ENCODE data around the gene MAP3K14.
A peak's percentile ranks its signal among the peaks of the same experiment; 100 is the strongest.

The MAP3K14 gene

GRCh38 chr17:45235416-45236281 lies 81.2 kb downstream of the MAP3K14 start:
- DNase-seq (ENCODE audit: low spot score), result peak; percentile 49

- DNase-seq (ENCODE audit: low spot score), result no peak
Observed at GRCh38 chr17:45234641-45235415, 82.0 kb downstream of the MAP3K14 start.

- no peak for DNase-seq (ENCODE audit: low spot score)
Observed at GRCh38 chr17:45233423-45233924, 83.3 kb downstream of the MAP3K14 start.

- DNase-seq (ENCODE audit: low spot score), result no peak
Observed at GRCh38 chr17:45232514-45233422, 84.1 kb downstream of the MAP3K14 start.

GRCh38 chr17:45231481-45232116 lies 85.2 kb downstream of the MAP3K14 start:
- no peak for DNase-seq (ENCODE audit: low spot score)

GRCh38 chr17:45230787-45231480 lies 85.9 kb downstream of the MAP3K14 start:
- DNase-seq (ENCODE audit: low spot score), result no peak

- no peak for DNase-seq (ENCODE audit: low spot score)
Observed at GRCh38 chr17:45230410-45230786, 86.4 kb downstream of the MAP3K14 start.

GRCh38 chr17:45229681-45230409 lies 87.0 kb downstream of the MAP3K14 start:
- no peak for DNase-seq (ENCODE audit: low spot score)

GRCh38 chr17:45228763-45229539 lies 87.9 kb downstream of the MAP3K14 start:
- peak; percentile 68 for DNase-seq (ENCODE audit: low spot score)

- no peak for DNase-seq (ENCODE audit: low spot score)
Observed at GRCh38 chr17:45227926-45228762, 88.7 kb downstream of the MAP3K14 start.

GRCh38 chr17:45227101-45227925 lies 89.5 kb downstream of the MAP3K14 start:
- no peak for DNase-seq (ENCODE audit: low spot score)

GRCh38 chr17:45226576-45226975 lies 90.2 kb downstream of the MAP3K14 start:
- no peak for DNase-seq (ENCODE audit: low spot score)

- peak; percentile 67 for DNase-seq (ENCODE audit: low spot score)
Observed at GRCh38 chr17:45225964-45226530, 90.8 kb downstream of the MAP3K14 start.

GRCh38 chr17:45225051-45225700 lies 91.6 kb downstream of the MAP3K14 start:
- DNase-seq (ENCODE audit: low spot score), result no peak

GRCh38 chr17:45224671-45225050 lies 92.2 kb downstream of the MAP3K14 start:
- no peak for DNase-seq (ENCODE audit: low spot score)

Measured in globus pallidus (tissue), 1 donor.